Testis (tissue), 3 donors: Measurements from ENCODE around the gene SLC23A2. TPM values are rescaled to one million over a fixed set of nuclear protein-coding genes. Genes with fewer than 3 reads are reported as not detected.

Experiments
- DNase-seq: peaks from one replicate; pipeline ENCODE4 v3.0.0-alpha.2; 2019
- H3K27ac ChIP-seq, 2 donors: fragments of 200-600 bp; sonication (generic); one replicate each; pipeline ENCODE4 v1.5.1; 2019
- H3K27me3 ChIP-seq: fragments of 200-600 bp; sonication (generic); one replicate; pipeline ENCODE4 v1.5.1; 2019
- H3K36me3 ChIP-seq: fragments of 200-600 bp; sonication (generic); one replicate; pipeline ENCODE4 v1.5.1; 2017; ENCODE audit warnings: low read depth; ENCODE audit errors: missing control alignments
- H3K4me1 ChIP-seq: fragments of 200-600 bp; sonication (generic); one replicate; pipeline ENCODE4 v1.5.1; 2019
- H3K4me3 ChIP-seq, 2 donors: fragments of 200-600 bp; sonication (generic); one replicate each; pipeline ENCODE4 v1.5.1; 2017 to 2019
- H3K9me3 ChIP-seq: fragments of 200-600 bp; sonication (generic); one replicate; pipeline ENCODE4 v1.5.1; 2017
- POLR2A ChIP-seq: fragments of 450-650 bp; IDR thresholded peaks from one replicate; pipeline ENCODE4 v1.6.1; 2017; ENCODE audit warnings: antibody characterized with exemption, mild to moderate bottlenecking, moderate library complexity
- WGBS, 2 donors: methylation state at CpG; one replicate each; pipeline ENCODE4 v1.1.5; 2018; 5-methylcytosine and 5-hydroxymethylcytosine counted together
- intact Hi-C: fragments of 100-400 bp; cut with DNase I; formaldehyde crosslinking; loops from one replicate; pipeline ENCODE4 v1.15.1; 2023; ENCODE audit warnings: low total_unique reads
- polyA plus RNA-seq: library from polyadenylated mRNA; stranded (reverse); fragments of 350-450 nt; fragmentation: Illumina TruSeq; extraction: RNeasy Lipid Tissue Mini Kit (QIAGEN cat#74804); gene quantifications from one replicate; pipeline ENCODE4 v1.2.3, GENCODE V29; 2014; ENCODE audit warnings: low read depth, low replicate concordance; ENCODE audit not compliant: insufficient read depth
- total RNA-seq, 2 donors: library from RNA; depleted of rRNA; stranded (reverse); fragments of >200 nt; gene quantifications; one replicate each; pipeline ENCODE4 v1.2.3, GENCODE V29; 2016
- TF ChIP-seq, protein P1 (sequence below), 3 experiments: fragments of 450-650 bp in 2 of 3; fragments of 200-600 bp in 1 of 3; sonication (generic) in 1 of 3; IDR thresholded peaks; one replicate each; pipeline ENCODE4 v1.5.1; 2016 to 2019; ENCODE audit warnings: antibody characterized with exemption in 3 of 3, mild to moderate bottlenecking in 2 of 3, moderate library complexity in 1 of 3

SLC23A2 gene
- total and polyA plus RNA-seq, 3 donors from 2014 or later, result 23.6 to 49.3 (median 40.7) TPM

DNA sequence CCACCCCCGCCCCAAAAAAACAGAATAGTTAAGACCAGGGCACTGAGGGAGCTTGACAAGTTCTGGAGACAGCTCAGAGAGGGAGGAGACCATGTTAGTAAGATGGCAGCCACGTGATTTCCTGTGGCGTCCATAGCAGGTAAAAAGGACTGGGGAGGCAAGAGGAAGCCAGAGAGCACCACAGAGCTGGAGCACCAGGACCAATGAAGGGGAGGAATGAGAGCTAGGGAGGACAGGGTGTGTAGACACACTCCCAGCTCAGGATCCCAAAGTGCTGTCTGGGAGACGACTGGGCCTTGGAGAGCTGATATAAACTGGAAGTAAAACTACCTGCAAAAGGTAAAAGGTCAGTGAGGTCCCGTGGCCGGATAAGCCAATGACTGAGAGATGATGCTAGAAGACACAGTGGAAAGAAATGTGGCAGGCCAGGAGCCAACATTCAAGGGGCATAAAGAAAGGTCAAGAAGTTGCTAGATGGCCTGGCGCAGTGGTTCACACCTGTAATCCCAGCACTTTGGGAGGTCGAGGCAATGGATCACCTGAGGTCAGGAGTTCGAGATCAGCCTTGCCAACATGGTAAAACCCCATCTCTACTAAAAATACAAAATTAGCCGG lies 39.0 kb downstream of the SLC23A2 start:
- WGBS, 2 donors, result 66 to 88% methylated on average over 10 of the region's 10 CpGs
- intact Hi-C loops, result no loop called here
- Histone ChIP-seq H3K27me3 (no peaks in the 10 kb centered on the region), H3K27ac (peak overlapping the region in 1 of 2 donors; percentile 37), H3K4me3 (no peak overlapping the region), H3K9me3 (no peaks in the 10 kb centered on the region), H3K4me1 (peaks cover 7% of the 10 kb centered on the region), H3K36me3 (no peaks in the 10 kb centered on the region)
- TF ChIP-seq POLR2A, result no peak
- TF ChIP-seq, protein P1, sequence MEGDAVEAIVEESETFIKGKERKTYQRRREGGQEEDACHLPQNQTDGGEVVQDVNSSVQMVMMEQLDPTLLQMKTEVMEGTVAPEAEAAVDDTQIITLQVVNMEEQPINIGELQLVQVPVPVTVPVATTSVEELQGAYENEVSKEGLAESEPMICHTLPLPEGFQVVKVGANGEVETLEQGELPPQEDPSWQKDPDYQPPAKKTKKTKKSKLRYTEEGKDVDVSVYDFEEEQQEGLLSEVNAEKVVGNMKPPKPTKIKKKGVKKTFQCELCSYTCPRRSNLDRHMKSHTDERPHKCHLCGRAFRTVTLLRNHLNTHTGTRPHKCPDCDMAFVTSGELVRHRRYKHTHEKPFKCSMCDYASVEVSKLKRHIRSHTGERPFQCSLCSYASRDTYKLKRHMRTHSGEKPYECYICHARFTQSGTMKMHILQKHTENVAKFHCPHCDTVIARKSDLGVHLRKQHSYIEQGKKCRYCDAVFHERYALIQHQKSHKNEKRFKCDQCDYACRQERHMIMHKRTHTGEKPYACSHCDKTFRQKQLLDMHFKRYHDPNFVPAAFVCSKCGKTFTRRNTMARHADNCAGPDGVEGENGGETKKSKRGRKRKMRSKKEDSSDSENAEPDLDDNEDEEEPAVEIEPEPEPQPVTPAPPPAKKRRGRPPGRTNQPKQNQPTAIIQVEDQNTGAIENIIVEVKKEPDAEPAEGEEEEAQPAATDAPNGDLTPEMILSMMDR (IDR thresholded peaks at IDR 0.05), result no peak
- DNase-seq, result no peak

DNA sequence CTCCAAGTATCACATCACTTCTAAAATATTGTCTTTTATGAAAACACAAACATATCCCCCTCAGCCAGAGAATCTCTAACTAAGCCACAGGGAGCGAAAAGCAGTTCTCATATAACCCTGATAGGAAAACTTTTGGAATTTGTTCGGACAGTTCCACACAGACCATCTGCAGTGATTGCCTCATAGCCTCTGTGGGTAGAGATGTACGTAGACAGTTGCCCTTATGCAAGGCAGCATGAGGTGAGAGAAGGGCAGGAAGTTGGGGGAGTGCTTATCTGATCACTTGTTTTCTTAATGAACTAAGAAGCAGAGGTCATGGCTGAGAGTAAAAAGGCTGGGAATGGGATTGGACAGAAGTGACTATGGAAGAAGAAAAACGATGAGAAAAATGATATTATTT lies 39.6 kb downstream of the SLC23A2 start:
- H3K27me3 ChIP-seq, result no peaks in the 10 kb centered on the region
- intact Hi-C loops, result no loop called here
- H3K4me1 ChIP-seq, result peaks cover 7% of the 10 kb centered on the region
- no peaks in the 10 kb centered on the region for H3K36me3 ChIP-seq
- 35% methylated on average over 4 of the region's 4 CpGs for WGBS, 2 donors
- H3K9me3 ChIP-seq, result no peaks in the 10 kb centered on the region
- peak overlapping the region in 1 of 2 donors; percentile 37 for H3K27ac ChIP-seq
- no peak for TF ChIP-seq POLR2A
- TF ChIP-seq, protein P1 (IDR thresholded peaks at IDR 0.05), result no peak
- no peak for DNase-seq
- H3K4me3 ChIP-seq, result no peak overlapping the region

DNA sequence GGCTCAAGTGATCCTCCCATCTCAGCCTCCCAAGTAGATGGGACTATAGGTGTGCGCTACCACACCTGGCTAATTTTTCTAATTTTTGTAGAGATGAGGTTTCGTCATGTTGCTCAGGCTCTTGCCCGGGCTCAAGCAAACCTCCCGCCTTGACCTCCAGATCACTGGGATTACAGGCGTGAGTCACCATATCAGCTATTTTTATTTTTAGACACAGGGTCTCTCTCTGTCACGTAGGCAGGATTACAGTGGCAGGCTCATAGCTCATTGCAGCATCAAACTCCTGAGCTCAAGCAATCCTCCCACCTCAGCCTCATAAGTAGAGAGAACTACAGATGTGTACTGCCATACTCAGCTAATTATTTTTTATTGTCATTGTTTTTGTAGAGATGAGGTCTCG lies 41.7 kb downstream of the SLC23A2 start:
- intact Hi-C loops, result no loop called here
- Histone ChIP-seq H3K4me3 (no peak overlapping the region), H3K27ac (no peak overlapping the region), H3K27me3 (no peaks in the 10 kb centered on the region), H3K9me3 (no peaks in the 10 kb centered on the region), H3K36me3 (no peaks in the 10 kb centered on the region), H3K4me1 (peaks cover 7% of the 10 kb centered on the region)
- TF ChIP-seq, protein P1 (IDR thresholded peaks at IDR 0.05), result no peak
- no peak for TF ChIP-seq POLR2A
- 75 to 81% methylated on average over 7 of the region's 7 CpGs for WGBS, 2 donors
- DNase-seq, result no peak

DNA sequence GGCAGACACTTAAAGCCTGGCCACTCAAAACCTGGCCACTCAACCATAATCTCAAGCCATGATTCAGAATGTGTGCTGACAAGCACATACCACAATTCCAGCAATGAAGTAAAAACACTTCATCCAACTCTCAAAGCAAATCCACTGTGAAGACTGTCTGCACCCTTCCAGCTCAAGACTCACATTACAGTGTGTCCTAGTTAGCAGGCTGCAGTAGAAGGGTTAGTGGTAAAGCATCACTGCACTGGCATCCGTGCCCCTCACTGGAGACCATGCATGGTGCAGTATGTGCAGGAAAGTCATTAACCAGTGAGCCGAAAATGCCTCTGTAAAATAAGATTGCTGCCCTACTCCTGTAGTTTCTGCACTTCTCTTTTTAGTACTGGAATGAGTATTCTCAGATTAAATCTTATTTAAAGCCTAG lies 43.4 kb downstream of the SLC23A2 start:
- no peaks in the 10 kb centered on the region for H3K9me3 ChIP-seq
- H3K27ac ChIP-seq, result no peak overlapping the region
- WGBS, 2 donors, result 70 to 77% methylated on average over 2 of the region's 2 CpGs
- no peak overlapping the region for H3K4me3 ChIP-seq
- no peak for TF ChIP-seq POLR2A
- TF ChIP-seq, protein P1 (IDR thresholded peaks at IDR 0.05), result no peak
- H3K36me3 ChIP-seq, result no peaks in the 10 kb centered on the region
- H3K4me1 ChIP-seq, result peaks cover 7% of the 10 kb centered on the region
- intact Hi-C loops, result no loop called here
- no peaks in the 10 kb centered on the region for H3K27me3 ChIP-seq
- no peak for DNase-seq

DNA sequence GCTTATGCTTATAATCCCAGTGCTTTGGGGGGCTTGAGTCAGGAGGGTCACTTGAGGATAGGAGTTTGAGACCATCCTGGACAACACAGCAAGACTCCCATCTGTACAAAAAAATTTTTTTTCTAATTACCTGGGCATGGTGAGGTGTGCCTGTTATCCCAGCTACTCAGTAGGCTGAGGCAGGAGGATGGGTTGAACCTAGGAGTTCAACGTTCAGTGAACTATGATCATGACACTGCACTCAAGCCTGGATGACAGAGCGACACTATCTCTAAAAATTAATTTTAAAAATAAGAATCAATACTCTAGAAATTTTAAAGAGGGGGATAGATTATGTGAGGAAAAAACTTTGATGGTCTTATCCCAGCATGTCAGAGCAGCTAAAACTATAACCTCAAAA lies 44.1 kb downstream of the SLC23A2 start:
- no peak for DNase-seq
- H3K4me3 ChIP-seq, result no peak overlapping the region
- WGBS, 2 donors, result 87 to 89% methylated on average over 2 of the region's 2 CpGs
- TF ChIP-seq, protein P1 (IDR thresholded peaks at IDR 0.05), result no peak
- no peak for TF ChIP-seq POLR2A
- no peaks in the 10 kb centered on the region for H3K9me3 ChIP-seq
- H3K4me1 ChIP-seq, result peaks cover 7% of the 10 kb centered on the region
- H3K27me3 ChIP-seq, result no peaks in the 10 kb centered on the region
- H3K27ac ChIP-seq, result no peak overlapping the region
- no peaks in the 10 kb centered on the region for H3K36me3 ChIP-seq
- intact Hi-C loops, result no loop called here
